ENCODE data around the gene THUMPD3.

THUMPD3 gene

GRCh38 chr3:9414826-9415225 lies 52.0 kb downstream of the THUMPD3 start:
- no peak overlapping the region for H3K4me3 ChIP-seq (replicated peaks; ENCODE audit: low read depth, low read length)
- DNase-seq (ENCODE audit: extremely low read depth, low read depth) = no peak
- TF ChIP-seq, protein P1, sequence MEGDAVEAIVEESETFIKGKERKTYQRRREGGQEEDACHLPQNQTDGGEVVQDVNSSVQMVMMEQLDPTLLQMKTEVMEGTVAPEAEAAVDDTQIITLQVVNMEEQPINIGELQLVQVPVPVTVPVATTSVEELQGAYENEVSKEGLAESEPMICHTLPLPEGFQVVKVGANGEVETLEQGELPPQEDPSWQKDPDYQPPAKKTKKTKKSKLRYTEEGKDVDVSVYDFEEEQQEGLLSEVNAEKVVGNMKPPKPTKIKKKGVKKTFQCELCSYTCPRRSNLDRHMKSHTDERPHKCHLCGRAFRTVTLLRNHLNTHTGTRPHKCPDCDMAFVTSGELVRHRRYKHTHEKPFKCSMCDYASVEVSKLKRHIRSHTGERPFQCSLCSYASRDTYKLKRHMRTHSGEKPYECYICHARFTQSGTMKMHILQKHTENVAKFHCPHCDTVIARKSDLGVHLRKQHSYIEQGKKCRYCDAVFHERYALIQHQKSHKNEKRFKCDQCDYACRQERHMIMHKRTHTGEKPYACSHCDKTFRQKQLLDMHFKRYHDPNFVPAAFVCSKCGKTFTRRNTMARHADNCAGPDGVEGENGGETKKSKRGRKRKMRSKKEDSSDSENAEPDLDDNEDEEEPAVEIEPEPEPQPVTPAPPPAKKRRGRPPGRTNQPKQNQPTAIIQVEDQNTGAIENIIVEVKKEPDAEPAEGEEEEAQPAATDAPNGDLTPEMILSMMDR (IDR thresholded peaks at IDR 0.05; ENCODE audit: low read depth, low read length, missing control alignments) = no peak

DNA sequence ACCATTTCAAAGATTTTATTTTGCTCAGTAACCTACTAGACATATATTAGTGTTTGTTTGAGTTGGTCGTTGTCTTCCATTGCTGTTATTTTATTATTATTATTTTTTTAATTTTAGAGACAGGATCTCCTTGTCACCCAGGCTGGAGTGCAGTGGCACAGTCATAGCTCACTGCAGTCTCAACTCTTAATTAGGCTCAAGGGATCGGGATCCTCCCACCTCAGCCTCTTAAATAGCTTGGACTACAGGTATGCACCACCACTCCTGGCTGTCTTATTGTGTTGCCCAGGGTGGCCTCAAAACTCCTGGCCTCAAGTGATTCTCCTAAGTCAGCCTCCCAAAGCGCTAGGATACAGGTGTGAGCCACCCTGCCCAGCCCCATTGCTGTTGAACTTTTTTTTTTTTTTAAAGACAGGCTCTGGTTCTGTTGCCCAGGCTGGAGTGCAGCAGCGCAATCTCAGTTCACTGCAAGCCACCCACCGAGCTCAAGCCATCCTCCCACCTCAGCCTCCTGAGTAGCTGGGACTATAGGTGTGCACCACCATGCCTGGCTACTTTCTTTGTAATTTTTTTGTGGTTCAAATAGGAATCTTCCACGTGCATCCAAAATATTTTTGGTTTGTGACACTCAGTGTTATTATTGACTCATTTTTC lies 52.8 kb downstream of the THUMPD3 start:
- TF ChIP-seq, protein P1 (IDR thresholded peaks at IDR 0.05; ENCODE audit: low read depth, low read length, missing control alignments) = no peak
- no peak for DNase-seq (ENCODE audit: extremely low read depth, low read depth)
- no peak overlapping the region for H3K4me3 ChIP-seq (replicated peaks; ENCODE audit: low read depth, low read length)

DNA sequence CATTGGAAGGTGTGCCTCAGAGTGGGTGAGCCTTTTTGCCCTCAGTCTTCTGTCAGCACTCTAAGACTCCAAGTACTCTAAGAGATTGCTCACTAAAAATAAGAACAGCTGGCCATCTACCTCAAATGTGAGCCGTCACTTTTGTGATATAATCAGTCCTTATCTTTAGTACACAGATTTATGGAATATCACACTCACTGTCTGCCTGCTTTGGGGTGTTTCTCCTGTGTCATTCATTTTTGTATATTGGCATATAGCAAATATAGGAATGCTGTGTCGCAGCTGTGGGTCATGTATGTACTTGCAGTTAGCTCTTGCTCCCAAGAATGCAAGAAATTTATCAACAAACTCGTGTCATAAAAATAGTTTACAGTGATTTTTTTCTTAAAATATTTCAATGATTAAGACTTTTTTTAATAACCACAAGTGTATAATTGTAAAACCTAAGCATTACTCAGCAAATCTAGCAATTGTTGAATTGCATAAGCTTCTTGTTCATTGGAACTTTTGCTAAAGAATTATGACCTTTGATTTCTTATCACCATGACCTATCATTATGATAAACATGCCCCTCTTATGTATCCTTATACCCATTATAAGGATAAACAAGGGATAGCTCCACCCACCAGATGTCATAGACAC lies 53.4 kb downstream of the THUMPD3 start:
- no peak for DNase-seq (ENCODE audit: extremely low read depth, low read depth)
- TF ChIP-seq, protein P1 (IDR thresholded peaks at IDR 0.05; ENCODE audit: low read depth, low read length, missing control alignments) = no peak
- H3K4me3 ChIP-seq (replicated peaks; ENCODE audit: low read depth, low read length) = no peak overlapping the region

- TF ChIP-seq, protein P1 (IDR thresholded peaks at IDR 0.05; ENCODE audit: low read depth, low read length, missing control alignments) = no peak
- DNase-seq (ENCODE audit: extremely low read depth, low read depth) = no peak
- H3K4me3 ChIP-seq (replicated peaks; ENCODE audit: low read depth, low read length) = no peak overlapping the region
Observed at GRCh38 chr3:9420850-9421549, 58.1 kb downstream of the THUMPD3 start.

DNA sequence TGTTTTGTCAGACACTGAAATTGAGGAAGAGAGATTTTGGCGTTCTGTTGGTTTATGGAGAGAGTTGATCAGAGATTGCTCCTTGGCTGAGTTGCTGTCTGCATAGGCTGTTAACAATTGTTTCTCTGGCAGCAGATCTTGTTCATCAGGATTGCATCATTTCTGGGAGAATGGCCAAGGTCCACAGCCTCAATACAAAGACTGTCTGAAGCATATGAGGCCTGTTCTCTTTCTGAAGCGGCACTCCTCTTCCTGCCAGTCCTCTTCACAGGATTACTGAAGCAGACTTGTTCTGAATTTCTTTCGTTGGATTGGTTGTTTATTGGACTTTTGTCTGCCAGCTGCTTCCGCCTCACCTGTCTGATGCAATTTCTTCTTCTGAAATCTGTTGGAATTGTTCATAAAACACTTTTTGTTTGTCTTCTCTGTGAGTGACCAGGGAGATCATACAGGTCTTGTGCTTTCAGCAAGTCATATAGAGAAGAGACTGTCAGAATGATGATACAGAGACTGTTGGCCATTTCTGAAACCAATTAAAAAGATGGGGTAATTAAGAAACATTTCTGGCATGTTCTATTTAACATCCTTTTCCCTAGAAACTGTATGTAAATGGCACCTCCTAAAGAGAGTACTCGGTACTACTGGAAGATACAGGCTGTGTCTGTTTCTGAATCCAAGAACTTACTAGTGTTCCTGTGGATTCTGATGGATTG lies 60.0 kb downstream of the THUMPD3 start:
- peak overlapping the region; percentile 13; the same call in 1 of the 2 replicates for H3K4me3 ChIP-seq (replicated peaks; ENCODE audit: low read depth, low read length)
- peak; percentile 95 for DNase-seq (ENCODE audit: extremely low read depth, low read depth)
- TF ChIP-seq, protein P1 (IDR thresholded peaks at IDR 0.05; ENCODE audit: low read depth, low read length, missing control alignments) = peak; percentile 14

GRCh38 chr3:9428411-9428810 lies 65.6 kb downstream of the THUMPD3 start:
- H3K4me3 ChIP-seq (replicated peaks; ENCODE audit: low read depth, low read length) = no peak overlapping the region
- DNase-seq (ENCODE audit: extremely low read depth, low read depth) = no peak
- TF ChIP-seq, protein P1 (IDR thresholded peaks at IDR 0.05; ENCODE audit: low read depth, low read length, missing control alignments) = no peak

Measured in HFF-Myc (cell line).